Measurements from ENCODE around the gene EVA1C.
"Not testable (repeated sequence)": the region's sequence is repeated elsewhere in the genome, so short reads cannot be mapped to it uniquely, and the experiment has no call there.

DNA sequence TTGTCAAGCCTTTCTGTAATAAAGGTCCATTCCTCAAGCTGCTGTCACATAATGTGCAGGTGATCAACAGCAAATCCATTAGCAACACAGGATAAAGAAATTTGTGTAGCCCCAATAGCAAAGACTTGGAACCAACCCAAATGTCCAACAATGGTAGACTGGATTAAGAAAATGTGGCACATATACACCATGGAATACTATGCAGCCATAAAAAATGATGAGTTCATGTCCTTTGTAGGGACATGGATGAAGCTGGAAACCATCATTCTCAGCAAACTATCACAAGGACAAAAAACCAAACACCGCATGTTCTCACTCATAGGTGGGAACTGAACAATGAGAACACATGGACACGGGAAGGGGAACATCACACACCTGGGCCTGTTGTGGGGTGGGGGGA lies 130.6 kb downstream of the EVA1C start:
- TF ChIP-seq MAX (IDR thresholded peaks at IDR 0.05; ENCODE audit: insufficient read depth, insufficient read length); EZH2 (IDR thresholded peaks at IDR 0.05; ENCODE audit: borderline replicate concordance, low read depth, low read length, severe bottlenecking); CTCF (IDR thresholded peaks at IDR 0.05; ENCODE audit: extremely low read depth in 1 of 2, insufficient read depth in 1 of 2, low read depth in 1 of 2, low read length in 2 of 2); POLR2A (IDR thresholded peaks at IDR 0.05; ENCODE audit: low read depth, low read length); POLR2AphosphoS5 (IDR thresholded peaks at IDR 0.05; ENCODE audit: insufficient read depth, low read depth, low read length); FOS (IDR thresholded peaks at IDR 0.05; ENCODE audit: borderline replicate concordance, insufficient read depth, low read length); JUN (IDR thresholded peaks at IDR 0.05; ENCODE audit: borderline replicate concordance, insufficient read depth, insufficient read length, low read depth); GATA2 (IDR thresholded peaks at IDR 0.05; ENCODE audit: insufficient read depth, insufficient read length, low read depth, low read length); MYC (IDR thresholded peaks at IDR 0.05; ENCODE audit: low read depth, low read length): not testable (repeated sequence)

All from endothelial cell of umbilical vein (primary cell).